Endothelial cell of umbilical vein (primary cell): ENCODE data around the gene MAGI1.

Experiments
- FOS ChIP-seq: IDR thresholded peaks from 2 replicates; pipeline ENCODE4 v1.6.1; 2011; ENCODE audit warnings: mild to moderate bottlenecking, low read length, moderate library complexity, borderline replicate concordance; ENCODE audit not compliant: insufficient read depth
- POLR2A ChIP-seq: IDR thresholded peaks from 2 replicates; pipeline ENCODE4 v1.6.1; 2012; ENCODE audit warnings: low read depth, mild to moderate bottlenecking, control low read depth, low read length

- TF ChIP-seq FOS (no peak), POLR2A (no peak)
Observed at GRCh38 chr3:65888196-65888595, 150.5 kb downstream of the MAGI1 start.
